Esophagus squamous epithelium (tissue), 4 donors: ENCODE measurements around the gene UBE2Q1.

Source experiments
- CTCF ChIP-seq, 6 experiments: fragments of 450-650 bp in 4 of 6; fragments of 200-600 bp in 2 of 6; sonication (generic) in 2 of 6; IDR thresholded peaks; one replicate each; pipeline ENCODE4 v1.5.1; 2016 to 2019; ENCODE audit warnings: antibody characterized with exemption in 6 of 6, mild to moderate bottlenecking in 4 of 6, moderate library complexity in 4 of 6
- POLR2A ChIP-seq, 4 donors: fragments of 450-650 bp; IDR thresholded peaks; one replicate each; pipeline ENCODE4 v1.6.1; 2017; ENCODE audit warnings: antibody characterized with exemption in 4 of 4, mild to moderate bottlenecking in 4 of 4, moderate library complexity in 3 of 4

GRCh38 chr1:154575147-154575927, 16.9 kb upstream of the UBE2Q1 start:
- TF ChIP-seq CTCF (IDR thresholded peaks at IDR 0.05), result no peak
- TF ChIP-seq POLR2A (IDR thresholded peaks at IDR 0.05), result no peak
